Measurements from ENCODE around the gene PROZ. TPM values are rescaled to one million over a fixed set of nuclear protein-coding genes. Genes with fewer than 3 reads are reported as not detected.

PROZ gene
- total RNA-seq, 1 donor from 2014 or later: not detected

DNA sequence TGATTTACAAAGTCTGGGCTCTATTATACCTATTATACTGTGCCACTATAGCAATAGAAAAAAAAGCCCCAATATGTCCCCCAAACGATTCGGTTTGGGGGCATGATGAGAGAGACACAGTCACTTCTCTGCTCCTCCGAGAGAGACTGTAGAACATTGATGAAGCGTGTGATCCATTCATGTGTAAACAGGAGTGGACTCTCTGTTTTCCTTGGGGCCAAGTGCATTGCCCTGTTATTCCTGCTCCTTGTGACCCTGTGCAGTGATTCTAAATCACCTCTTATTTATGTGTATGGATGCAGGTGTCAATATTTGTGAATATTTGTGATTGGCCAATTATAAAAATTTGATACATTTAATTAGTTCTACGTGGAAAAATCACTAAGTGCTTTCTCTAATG lies 18.9 kb upstream of the PROZ start:
- no peak for DNase-seq (ENCODE audit: low read depth)

- no peak for DNase-seq (ENCODE audit: low read depth)
These were observed 17.5 kb upstream of the PROZ start for GRCh38 chr13:113140677-113141600.

GRCh38 chr13:113141601-113141970 lies 16.9 kb upstream of the PROZ start:
- no peak for DNase-seq (ENCODE audit: low read depth)

GRCh38 chr13:113142876-113143275 lies 15.6 kb upstream of the PROZ start:
- DNase-seq (ENCODE audit: low read depth): no peak

GRCh38 chr13:113143466-113144254 lies 14.8 kb upstream of the PROZ start:
- DNase-seq (ENCODE audit: low read depth): no peak

DNA sequence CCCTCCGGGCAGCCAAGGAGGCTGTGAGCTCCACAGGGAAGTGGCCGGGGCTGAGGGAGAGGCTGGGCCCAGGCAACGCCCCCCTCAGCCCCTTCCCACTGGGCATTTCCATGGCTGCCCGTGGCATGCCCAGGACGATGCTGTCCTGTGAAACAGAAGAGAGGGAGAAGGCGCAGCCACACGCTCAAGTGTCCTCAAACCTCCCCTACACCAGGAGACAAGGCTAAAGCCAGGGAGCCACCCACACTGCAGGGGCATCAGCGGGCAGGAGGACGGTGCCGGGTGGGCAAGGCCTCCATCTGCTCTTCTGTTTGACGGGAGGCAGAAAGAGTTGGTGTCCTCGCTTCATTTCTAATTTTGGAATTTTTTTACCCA lies 14.2 kb upstream of the PROZ start:
- DNase-seq (ENCODE audit: low read depth): no peak

DNA sequence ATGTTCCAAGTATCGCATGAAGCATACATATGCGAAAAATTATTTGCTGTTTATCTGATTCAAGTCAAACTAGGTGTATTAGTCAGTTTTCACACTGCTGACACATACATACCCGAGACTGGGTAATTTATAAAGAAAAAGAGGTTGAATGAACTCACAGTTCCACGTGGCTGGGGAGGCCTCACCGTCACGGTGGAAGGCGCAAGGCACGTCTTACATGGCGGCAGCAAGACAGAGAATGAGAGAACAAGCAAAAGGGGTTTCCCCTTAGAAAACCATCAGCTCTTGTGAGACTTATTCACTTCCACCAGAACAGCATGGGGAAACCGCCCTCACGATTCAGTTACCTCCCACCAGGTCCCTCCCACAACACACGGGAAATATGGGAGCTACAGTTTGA lies 13.0 kb upstream of the PROZ start:
- no peak for DNase-seq (ENCODE audit: low read depth)

DNA sequence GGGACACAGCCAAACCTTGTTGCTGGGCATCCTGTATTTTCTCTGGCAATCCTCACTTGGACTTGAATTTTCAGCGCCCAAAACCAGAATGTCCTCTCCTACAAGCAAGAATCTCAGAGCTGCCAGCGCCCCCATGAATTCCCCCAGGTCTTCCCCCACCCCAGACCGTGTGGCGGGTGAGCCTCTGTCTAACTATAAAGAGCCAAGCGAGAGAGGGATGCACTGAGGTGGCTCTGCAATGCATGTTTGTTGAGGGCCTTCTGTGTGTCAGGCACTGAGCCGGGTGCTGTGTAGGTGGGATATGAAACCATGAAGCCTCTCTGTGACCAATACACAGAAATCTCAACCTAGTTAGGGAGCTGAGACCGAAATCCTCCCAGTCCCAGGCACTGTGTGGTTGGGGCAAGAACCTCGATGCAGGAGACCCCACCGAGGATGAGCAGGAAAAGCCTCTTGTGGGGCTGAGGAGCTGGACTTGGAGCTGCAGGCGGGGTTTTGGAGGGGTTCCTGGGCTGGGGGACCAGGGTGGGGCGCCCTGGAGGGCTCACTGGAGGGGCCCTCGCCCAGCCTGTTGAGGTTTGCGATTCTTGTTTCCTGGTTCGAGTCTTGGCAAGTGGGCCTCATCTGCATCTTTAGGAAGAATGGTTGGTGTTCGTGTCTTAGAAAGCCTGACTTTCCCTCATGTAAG lies 12.4 kb upstream of the PROZ start:
- no peak for DNase-seq (ENCODE audit: low read depth)

DNA sequence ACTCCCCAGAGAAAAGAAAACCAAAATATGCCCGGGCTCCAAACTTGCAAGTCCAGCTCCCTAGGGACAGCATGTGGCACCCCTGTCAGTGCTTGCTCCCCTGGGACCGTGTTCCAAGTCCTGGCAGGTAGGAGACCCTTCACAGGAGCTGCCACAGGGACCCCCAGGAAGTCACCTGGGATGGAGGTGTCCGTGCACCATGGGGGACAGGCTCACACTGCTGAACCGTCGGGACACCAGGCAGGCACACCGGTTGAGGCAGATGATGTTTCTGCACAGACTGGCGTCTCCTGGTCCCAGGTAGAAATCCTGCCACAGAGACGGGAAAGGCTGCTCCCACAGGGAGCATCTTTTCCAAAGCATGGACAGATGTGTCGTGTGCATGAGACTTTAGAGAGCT lies 11.7 kb upstream of the PROZ start:
- DNase-seq (ENCODE audit: low read depth): no peak

DNA sequence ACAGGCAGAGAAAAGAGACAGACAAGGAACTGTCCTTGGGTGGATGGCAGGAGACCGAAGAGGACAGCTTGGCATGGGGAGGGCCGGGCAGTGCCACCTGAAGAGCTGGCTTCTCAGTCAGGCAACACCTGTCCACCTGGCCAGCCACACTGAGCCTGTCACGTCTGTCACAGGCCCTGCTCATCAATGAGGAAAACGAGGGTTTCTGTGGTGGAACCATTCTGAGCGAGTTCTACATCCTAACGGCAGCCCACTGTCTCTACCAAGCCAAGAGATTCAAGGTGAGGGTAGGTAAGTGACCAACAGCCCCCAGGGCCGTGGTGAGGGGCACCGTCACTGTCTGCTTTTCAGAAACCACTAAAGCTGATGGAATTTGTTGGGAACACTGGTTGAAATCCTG lies 11.2 kb upstream of the PROZ start:
- DNase-seq (ENCODE audit: low read depth): no peak

- no peak for DNase-seq (ENCODE audit: low read depth)
These were observed 10.0 kb upstream of the PROZ start for GRCh38 chr13:113148407-113148806.

- no peak for DNase-seq (ENCODE audit: low read depth)
These were observed 9.4 kb upstream of the PROZ start for GRCh38 chr13:113148940-113149503.

DNA sequence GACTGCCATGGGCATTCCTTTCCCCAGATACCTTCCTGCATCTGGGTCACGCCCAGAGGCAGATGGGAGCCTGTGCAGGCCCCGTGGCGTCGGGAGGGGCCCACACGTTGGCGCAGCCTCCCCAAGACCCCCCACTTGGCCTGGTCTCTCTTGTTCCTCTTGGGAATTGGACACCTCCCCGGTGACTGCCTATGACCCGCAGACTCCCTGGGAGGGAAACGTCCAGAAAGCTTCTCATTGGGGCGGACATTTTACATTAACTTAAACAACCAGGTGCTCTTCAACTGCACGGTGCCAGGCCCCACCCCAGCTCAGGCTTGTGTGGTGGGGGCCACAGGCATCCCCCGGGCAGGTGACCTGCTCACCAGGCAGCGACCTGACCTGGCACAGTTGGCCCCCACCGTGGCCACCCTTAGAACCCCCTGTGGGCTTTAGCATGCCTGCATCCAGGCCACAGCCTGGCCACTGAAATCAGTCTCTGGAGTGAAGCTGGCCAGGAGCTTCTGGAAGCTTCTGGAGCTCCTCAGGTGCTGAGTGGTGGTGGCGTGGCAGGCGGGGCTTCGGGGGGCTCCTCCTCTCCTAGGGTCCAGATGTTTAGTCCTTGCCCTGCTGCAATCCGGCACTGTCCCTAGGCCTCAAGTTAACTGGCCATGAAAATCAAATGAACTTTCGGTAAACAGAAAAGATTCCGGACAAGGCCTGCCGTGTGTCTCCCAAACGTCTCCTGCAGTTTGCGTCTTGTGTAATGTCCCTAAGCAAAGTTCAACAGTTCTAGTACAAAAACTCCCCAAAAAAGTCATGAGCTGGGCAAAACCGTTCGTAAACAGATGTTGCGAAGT lies 8.5 kb upstream of the PROZ start:
- no peak for DNase-seq (ENCODE audit: low read depth)

- DNase-seq (ENCODE audit: low read depth): no peak
These were observed 7.7 kb upstream of the PROZ start for GRCh38 chr13:113150550-113151365.

- DNase-seq (ENCODE audit: low read depth): peak; percentile 23
These were observed 6.4 kb upstream of the PROZ start for GRCh38 chr13:113151745-113152690.

- no peak for DNase-seq (ENCODE audit: low read depth)
These were observed 5.8 kb upstream of the PROZ start for GRCh38 chr13:113152691-113152983.

DNA sequence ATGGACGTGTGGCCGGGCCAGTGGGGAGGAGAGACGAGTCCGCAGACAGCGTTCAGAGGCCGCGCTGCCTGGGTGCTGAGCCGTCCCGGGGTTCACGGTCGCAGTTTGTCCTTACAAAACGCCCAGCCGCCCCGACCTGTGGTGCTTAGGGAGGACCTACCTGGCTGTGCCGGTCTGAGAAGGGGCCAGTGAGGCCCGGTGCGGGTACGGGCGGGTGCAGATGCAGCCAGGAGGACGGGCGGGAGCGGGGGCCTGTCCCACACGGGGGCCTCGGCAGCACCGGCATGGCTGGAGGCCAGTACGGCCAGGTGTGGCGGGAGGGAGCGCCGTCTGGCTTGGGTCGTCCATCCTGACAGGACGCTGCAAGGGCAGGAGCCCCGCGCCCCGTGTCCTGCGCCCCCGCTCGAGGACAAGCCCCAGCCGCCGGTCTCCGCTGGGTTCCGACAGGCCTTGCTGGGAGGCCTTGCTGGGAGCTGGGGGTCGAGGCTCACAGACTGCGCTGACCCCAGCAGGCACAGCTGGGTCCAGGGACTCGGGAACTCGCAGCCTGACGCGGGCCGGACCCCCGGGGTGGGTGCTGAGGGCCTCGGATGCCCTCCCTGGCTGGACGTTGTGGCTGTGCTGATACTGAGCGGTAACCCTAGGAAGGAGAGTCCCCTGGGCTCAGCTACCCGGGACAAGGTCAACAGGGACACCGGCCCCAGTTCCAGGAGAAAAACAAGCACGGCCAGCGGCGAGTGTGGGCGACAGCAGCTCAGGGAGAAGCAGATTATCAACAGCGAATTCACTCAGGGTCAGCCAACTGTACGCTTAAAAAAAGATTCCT lies 5.3 kb upstream of the PROZ start:
- DNase-seq (ENCODE audit: low read depth): no peak

All from myocyte (in vitro differentiated cells).